Testis (tissue), 2 donors: ENCODE measurements around the gene FANCB.

Experiments
- CTCF ChIP-seq, 3 experiments: fragments of 450-650 bp in 2 of 3; fragments of 200-600 bp in 1 of 3; sonication (generic) in 1 of 3; IDR thresholded peaks; one replicate each; pipeline ENCODE4 v1.5.1; 2016 to 2019; ENCODE audit warnings: antibody characterized with exemption in 3 of 3, mild to moderate bottlenecking in 2 of 3, moderate library complexity in 1 of 3
- POLR2A ChIP-seq: fragments of 450-650 bp; IDR thresholded peaks from one replicate; pipeline ENCODE4 v1.6.1; 2017; ENCODE audit warnings: antibody characterized with exemption, mild to moderate bottlenecking, moderate library complexity

GRCh38 chrX:14798805-14799397 is 74.0 kb downstream of the FANCB start:
- TF ChIP-seq CTCF (IDR thresholded peaks at IDR 0.05) (no peak), POLR2A (no peak)
